ENCODE data around the gene RUBCNL.

Gene RUBCNL

GRCh38 chr13:46340631-46341111 lies 46.4 kb downstream of the RUBCNL start:
- no peak for DNase-seq (ENCODE audit: low read depth, low spot score)

GRCh38 chr13:46340011-46340410 lies 47.0 kb downstream of the RUBCNL start:
- DNase-seq (ENCODE audit: low read depth, low spot score), result no peak

GRCh38 chr13:46339035-46339666 lies 47.9 kb downstream of the RUBCNL start:
- DNase-seq (ENCODE audit: low read depth, low spot score), result peak; percentile 92

DNA sequence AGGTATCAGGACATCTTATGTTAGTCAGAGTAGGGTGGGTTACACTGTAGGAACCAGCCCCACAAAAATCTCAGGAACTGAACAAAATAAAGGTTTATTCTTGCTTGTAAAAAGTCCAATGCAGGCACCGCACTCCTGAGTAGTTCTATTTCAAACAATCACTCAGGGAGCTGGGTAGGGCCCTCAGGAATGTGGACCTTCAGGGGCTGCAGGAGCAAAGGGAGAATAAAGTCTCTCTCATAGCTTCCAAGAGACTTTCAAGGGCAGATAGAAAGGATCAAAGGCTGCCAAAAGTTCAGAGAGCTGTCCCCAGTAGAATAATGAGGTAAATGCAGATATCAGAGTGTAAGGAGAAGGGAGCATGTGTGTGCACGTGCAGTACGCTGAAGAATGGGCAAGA lies 49.4 kb downstream of the RUBCNL start:
- no peak for DNase-seq (ENCODE audit: low read depth, low spot score)

- DNase-seq (ENCODE audit: low read depth, low spot score), result no peak
Observed at GRCh38 chr13:46334035-46334822, 52.8 kb downstream of the RUBCNL start.

DNA sequence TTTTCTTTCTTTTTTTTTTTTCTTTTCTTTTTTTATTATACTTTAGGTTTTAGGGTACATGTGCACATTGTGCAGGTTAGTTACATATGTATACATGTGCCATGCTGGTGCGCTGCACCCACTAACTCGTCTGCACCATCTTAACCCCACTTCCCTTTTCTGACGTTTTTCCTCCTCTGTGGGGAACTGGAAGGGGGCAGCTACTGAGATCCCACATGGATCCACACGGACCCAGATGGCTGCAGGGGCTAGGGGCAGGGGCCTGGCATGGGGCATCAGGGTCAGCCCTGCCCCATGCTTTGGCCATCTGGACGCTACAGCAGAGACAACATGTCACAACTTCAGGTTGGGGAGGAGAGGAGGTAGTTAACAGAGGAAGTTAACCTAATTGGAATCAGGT lies 54.3 kb downstream of the RUBCNL start:
- no peak for DNase-seq (ENCODE audit: low read depth, low spot score)

DNA sequence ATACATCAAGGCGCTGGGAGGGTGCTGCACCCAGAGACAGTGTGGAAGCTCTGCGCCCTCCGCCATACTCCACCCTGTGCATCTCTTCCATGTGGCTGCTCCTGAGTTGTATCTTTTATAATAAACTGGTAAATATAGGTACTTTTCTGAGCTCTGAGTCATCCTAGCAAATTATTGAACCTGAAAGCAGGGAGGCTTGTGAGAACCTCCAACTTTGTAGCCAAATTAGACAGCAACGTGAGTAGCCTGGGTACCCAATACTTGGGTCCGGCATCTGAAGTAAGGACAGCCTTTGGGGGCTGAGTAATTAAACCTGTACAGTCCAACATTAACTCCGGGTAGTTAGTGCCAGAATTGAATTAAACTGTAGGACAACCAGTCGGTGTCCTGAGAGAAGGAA lies 57.4 kb downstream of the RUBCNL start:
- no peak for DNase-seq (ENCODE audit: low read depth, low spot score)

DNA sequence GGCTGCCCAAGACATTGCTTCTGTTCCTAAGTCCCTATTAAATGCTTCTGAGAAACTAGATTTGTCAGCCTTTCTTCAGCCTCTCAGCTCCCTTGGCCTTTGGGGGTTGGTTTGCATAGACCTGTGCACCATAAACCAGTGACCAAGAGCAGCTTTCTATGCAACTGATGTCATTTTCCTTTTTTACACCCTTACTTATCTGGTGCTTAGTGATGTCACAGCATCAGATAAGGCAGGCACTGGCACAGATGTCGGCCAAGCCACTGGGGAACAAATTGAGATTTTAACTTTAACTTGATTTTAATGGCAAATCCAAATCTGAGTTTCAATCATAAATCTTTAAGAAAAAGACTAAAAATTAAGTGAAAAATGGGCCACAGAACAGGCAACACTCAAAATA lies 59.8 kb downstream of the RUBCNL start:
- DNase-seq (ENCODE audit: low read depth, low spot score), result no peak

DNA sequence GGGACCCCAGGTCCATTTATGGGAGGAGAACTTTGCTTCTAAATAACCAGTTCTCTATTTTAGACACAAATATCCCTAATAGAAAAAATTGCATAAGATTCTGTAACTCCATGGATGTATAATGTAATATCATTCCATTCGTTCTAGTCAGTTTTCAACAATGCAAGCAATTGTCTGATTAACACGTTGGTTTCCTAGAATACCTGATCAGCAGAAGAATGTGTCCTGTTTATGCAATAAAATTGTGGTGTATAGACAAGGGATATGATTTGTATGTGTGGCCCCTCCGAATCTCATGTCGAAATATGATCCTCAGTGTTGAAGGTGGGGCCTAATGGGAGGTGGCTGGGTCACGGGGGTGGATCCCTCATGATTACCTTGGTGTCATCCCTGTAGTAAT lies 62.1 kb downstream of the RUBCNL start:
- no peak for DNase-seq (ENCODE audit: low read depth, low spot score)

DNA sequence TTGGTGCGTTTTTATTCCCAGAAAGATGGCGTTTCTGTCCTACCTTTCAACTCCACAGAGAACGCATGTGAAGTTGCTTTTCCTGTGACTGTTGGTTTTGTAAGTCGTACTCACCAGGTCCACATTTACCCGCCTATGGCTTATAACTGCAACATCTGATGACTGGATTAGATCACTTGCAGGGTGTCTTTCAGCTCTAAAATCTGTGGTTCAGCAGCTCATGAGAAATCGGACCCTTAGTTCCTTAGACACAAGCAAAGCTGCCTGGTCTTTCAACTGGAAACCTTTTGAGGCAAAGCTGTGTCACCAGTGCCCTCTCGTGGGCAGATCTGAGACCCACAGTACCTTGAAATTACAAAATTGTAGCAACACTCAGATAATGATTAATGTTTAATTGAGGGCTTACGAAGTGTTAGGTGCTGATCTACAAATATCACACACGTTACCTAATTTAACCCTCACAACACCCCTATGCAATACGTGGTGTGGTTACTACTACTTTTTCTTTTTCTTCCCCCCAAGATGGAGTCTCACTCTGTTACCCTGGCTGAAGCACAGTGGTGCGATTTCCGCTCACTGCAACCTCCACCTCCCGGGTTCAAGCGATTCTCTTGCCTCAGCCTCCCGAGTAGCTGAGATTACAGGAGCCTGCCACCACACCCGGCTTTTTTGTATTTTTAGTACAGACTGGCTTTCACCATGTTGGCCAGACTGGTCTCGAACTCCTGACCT lies 65.4 kb downstream of the RUBCNL start:
- DNase-seq (ENCODE audit: low read depth, low spot score), result peak; percentile 28

DNA sequence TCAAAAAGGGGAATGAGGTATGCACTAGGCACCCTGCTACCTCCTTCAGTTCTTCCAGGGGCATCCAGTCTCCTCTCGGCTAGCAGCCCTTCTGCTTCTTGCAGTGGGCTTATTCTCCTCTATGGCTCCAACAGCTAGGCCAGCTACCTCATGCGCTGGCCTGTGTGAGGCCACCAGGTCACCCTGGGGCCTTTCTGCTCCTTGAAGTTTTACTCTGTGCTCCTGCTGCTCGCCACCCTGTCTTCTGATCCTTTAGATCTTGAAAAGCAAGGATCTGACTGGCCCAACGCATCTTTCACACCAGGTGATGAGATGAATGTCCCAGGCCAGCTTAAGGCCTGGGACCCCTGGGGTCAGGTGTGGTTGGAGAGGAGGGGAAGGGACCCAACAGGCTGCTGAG lies 66.2 kb downstream of the RUBCNL start:
- no peak for DNase-seq (ENCODE audit: low read depth, low spot score)

DNA sequence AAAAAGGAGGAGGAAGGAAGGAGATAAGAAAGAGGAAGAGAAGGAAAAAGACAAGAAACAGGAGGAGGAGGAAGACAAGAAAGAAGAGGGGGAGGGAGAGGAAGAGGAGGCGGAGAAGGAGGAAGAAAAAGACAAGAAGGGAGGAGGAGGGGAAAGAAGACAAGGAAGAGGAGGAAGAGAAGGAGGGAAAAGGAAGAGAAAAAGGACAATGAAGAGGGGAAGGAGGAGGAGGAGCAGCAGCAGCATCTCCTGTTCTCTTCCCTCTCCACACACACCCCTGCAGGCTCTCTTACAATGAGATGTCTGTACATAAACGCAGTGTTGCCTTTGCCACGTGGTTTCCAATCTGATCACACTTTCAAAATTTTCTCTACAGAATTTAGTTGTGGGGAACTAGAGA lies 66.6 kb downstream of the RUBCNL start:
- DNase-seq (ENCODE audit: low read depth, low spot score), result no peak

- no peak for DNase-seq (ENCODE audit: low read depth, low spot score)
Observed at GRCh38 chr13:46318986-46319385, 68.1 kb downstream of the RUBCNL start.

DNA sequence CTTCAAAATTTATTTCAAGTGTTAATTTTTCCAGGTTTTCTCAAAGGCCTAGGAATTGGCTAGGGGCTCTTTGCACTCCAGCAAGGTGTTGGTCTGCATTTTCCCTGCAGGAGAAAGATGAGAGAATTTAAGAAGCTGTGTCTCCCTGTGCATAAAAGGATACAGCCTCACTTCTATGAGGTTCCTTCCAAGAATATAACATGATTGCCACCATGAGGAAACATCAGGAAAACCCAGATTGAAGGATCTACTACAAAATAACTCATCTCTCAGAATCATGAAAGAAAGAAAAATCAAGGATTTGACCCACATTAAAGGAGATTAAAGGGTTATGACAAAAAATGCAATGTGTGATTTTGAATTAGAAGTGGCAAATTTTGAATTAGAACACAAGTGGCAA lies 69.9 kb downstream of the RUBCNL start:
- no peak for DNase-seq (ENCODE audit: low read depth, low spot score)

GRCh38 chr13:46315491-46316075 lies 71.5 kb downstream of the RUBCNL start:
- no peak for DNase-seq (ENCODE audit: low read depth, low spot score)

GRCh38 chr13:46315036-46315435 lies 72.0 kb downstream of the RUBCNL start:
- no peak for DNase-seq (ENCODE audit: low read depth, low spot score)

DNA sequence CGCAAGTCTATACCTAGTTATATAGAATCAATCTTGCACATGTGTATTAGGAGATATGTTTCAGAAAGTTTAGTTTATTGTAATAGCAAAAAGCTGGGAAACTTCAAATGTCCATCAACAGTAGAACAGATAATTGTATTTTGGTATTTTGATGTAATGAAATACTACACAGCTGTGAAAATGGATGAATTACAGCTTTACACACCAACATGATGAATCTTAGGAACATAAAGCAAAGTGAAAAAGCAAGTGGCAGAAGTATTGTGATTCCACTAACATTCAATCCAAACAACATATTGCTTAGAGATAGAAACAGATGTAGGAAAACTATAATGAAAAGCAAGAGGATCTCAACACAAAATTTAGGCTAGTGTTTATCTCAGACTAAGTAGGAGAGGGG lies 72.5 kb downstream of the RUBCNL start:
- DNase-seq (ENCODE audit: low read depth, low spot score), result no peak

- DNase-seq (ENCODE audit: low read depth, low spot score), result no peak
Observed at GRCh38 chr13:46313432-46314257, 73.4 kb downstream of the RUBCNL start.

DNA sequence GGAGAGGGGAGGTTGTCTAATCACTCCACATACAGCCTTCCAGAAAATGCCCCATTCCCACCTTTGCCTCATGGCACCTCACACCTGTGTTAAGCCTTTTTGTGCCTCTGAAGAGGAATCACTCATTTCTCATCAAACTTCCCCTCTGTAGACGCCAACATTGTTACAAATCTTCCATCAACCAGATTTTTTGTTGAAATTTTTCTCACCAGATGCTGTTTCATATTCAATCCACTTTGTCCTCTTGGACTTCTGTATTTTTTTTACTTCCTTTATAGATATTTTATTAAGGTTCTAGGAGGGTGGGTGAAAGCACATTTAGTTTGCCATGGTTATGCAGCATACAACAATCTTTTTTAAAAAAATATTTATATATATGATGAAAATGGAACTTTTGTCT lies 74.0 kb downstream of the RUBCNL start:
- DNase-seq (ENCODE audit: low read depth, low spot score), result no peak

DNA sequence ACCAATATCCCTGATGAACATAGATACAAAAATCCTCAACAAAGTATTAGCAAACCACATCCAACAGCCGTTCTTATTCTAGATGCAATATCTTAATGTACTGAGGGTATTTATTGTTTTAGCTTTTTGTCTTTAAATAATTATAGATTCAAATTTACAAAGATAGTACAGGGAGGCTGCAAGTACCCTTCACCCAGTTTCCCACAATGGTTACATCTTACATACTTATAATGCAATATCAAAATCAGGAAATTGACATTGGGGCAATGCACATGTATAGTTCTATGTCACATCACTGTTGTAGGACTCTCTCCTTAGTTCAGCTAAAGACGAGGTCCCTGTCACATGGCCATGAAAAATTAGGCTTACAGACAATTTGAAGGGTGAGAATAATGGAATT lies 75.8 kb downstream of the RUBCNL start:
- no peak for DNase-seq (ENCODE audit: low read depth, low spot score)

DNA sequence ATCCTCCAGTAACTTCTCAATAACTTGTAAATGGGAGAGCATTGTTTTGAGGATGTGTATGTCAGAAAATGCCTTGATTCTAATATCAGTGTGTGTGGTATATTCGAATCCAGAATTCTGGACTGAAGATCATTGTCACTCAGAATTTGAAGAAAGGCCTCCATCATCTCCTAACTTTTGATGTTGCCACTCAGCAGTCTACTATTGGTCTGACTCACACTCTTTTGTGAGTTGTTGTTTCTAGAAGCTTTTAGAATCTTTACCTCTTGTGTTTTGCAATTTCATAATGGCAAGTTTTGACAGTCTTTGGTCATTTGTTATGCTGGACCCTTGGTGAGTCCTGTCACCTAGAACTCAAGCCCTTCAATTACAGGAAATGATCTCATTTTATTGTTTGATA lies 77.0 kb downstream of the RUBCNL start:
- no peak for DNase-seq (ENCODE audit: low read depth, low spot score)

All from smooth muscle cell of the brain vasculature (primary cell).